Mesenchymal stem cell (in vitro differentiated cells and primary cell): ENCODE measurements around the gene TLR8.

Experiments used
- DNase-seq: peaks from one replicate; pipeline ENCODE4 v3.0.0-alpha.2; 2013
- H2AFZ ChIP-seq: one replicate; pipeline ENCODE4 v1.6.1; 2013; ENCODE audit warnings: low read depth, mild to moderate bottlenecking, control low read depth, inconsistent platforms, low read length, moderate library complexity
- H2AK5ac ChIP-seq: 2 replicates; pipeline ENCODE4 v1.6.1; 2013; ENCODE audit warnings: low read length, moderate library complexity, mild to moderate bottlenecking, inconsistent platforms; ENCODE audit not compliant: severe bottlenecking
- H2BK120ac ChIP-seq: one replicate; pipeline ENCODE4 v1.6.1; 2013; ENCODE audit warnings: low read depth, mild to moderate bottlenecking, inconsistent platforms, low read length, moderate library complexity
- H2BK12ac ChIP-seq, 2 experiments: one replicate each; pipeline ENCODE4 v1.6.1; 2013; ENCODE audit warnings: inconsistent platforms in 2 of 2, low read length in 2 of 2, mild to moderate bottlenecking in 2 of 2, moderate library complexity in 2 of 2, control low read depth in 1 of 2
- H2BK15ac ChIP-seq: one replicate; pipeline ENCODE4 v1.6.1; 2013; ENCODE audit warnings: mild to moderate bottlenecking, low read depth, inconsistent platforms; ENCODE audit not compliant: poor library complexity, severe bottlenecking
- H2BK5ac ChIP-seq: 2 replicates; pipeline ENCODE4 v1.6.1; 2013; ENCODE audit warnings: low read depth, mild to moderate bottlenecking, low read length, control low read depth, inconsistent platforms; ENCODE audit not compliant: poor library complexity, severe bottlenecking
- H3K14ac ChIP-seq, 2 experiments: one replicate each; pipeline ENCODE4 v1.6.1; 2013; ENCODE audit warnings: inconsistent platforms in 2 of 2, low read length in 2 of 2, control low read depth in 1 of 2, mild to moderate bottlenecking in 1 of 2, moderate library complexity in 1 of 2
- H3K18ac ChIP-seq, 2 experiments: one replicate each; pipeline ENCODE4 v1.6.1; 2013; ENCODE audit warnings: inconsistent platforms in 2 of 2, low read length in 2 of 2, control low read depth in 1 of 2, low read depth in 1 of 2, mild to moderate bottlenecking in 1 of 2
- H3K23ac ChIP-seq, 2 experiments: one replicate each; pipeline ENCODE4 v1.6.1; 2013; ENCODE audit warnings: inconsistent platforms in 2 of 2, low read length in 2 of 2, mild to moderate bottlenecking in 2 of 2, moderate library complexity in 2 of 2, control low read depth in 1 of 2
- H3K27ac ChIP-seq: 2 replicates; pipeline ENCODE4 v1.5.1; 2013; ENCODE audit warnings: mild to moderate bottlenecking, moderate library complexity, low read length, control low read depth, inconsistent platforms; ENCODE audit not compliant: poor library complexity, severe bottlenecking
- H3K27me3 ChIP-seq, 2 experiments: 2 replicates each; pipeline versions ENCODE4 v1.6.1 to v1.7.0; 2013; ENCODE audit warnings: low read length in 2 of 2, mild to moderate bottlenecking in 2 of 2, moderate library complexity in 2 of 2, control low read depth in 1 of 2, inconsistent platforms in 1 of 2; ENCODE audit not compliant: control insufficient read depth in 1 of 2, insufficient read depth in 1 of 2
- H3K36me3 ChIP-seq, 2 experiments: 2 replicates each; pipeline versions ENCODE4 v1.6.1 to v1.7.0; 2013; ENCODE audit warnings: low read length in 2 of 2, control low read depth in 1 of 2, inconsistent platforms in 1 of 2, low read depth in 1 of 2, mild to moderate bottlenecking in 1 of 2; ENCODE audit not compliant: insufficient read depth in 2 of 2, control insufficient read depth in 1 of 2
- H3K4ac ChIP-seq, 2 experiments: one replicate each; pipeline ENCODE4 v1.6.1; 2013; ENCODE audit warnings: inconsistent platforms in 2 of 2, low read length in 2 of 2, mild to moderate bottlenecking in 2 of 2, moderate library complexity in 2 of 2, control low read depth in 1 of 2, low read depth in 1 of 2
- H3K4me1 ChIP-seq: 2 replicates; pipeline ENCODE4 v1.6.1; 2013; ENCODE audit warnings: low read depth, low read length, control low read depth; ENCODE audit not compliant: control insufficient read depth, insufficient read depth
- H3K4me2 ChIP-seq: 2 replicates; pipeline ENCODE4 v1.6.1; 2013; ENCODE audit warnings: low read length, mild to moderate bottlenecking, inconsistent platforms; ENCODE audit not compliant: poor library complexity, severe bottlenecking
- H3K4me3 ChIP-seq, 2 experiments: 2 replicates each; pipeline versions ENCODE4 v1.5.1 to v1.7.0; 2013; ENCODE audit warnings: low read length in 2 of 2, mild to moderate bottlenecking in 2 of 2, control low read depth in 1 of 2, low read depth in 1 of 2; ENCODE audit not compliant: insufficient read depth in 1 of 2
- H3K79me1 ChIP-seq: replicated peaks from 2 replicates; pipeline ENCODE4 v1.6.1; 2013; ENCODE audit warnings: mild to moderate bottlenecking, control low read depth, low read length, inconsistent platforms; ENCODE audit not compliant: poor library complexity, severe bottlenecking
- H3K9ac ChIP-seq: 2 replicates; pipeline ENCODE4 v1.7.0; 2013; ENCODE audit warnings: mild to moderate bottlenecking, low read length, moderate library complexity
- H3K9me3 ChIP-seq: 2 replicates; pipeline ENCODE4 v1.7.0; 2013; ENCODE audit warnings: mild to moderate bottlenecking, low read length; ENCODE audit not compliant: control insufficient read depth
- H4K8ac ChIP-seq: one replicate; pipeline ENCODE4 v1.6.1; 2013; ENCODE audit warnings: inconsistent platforms, mild to moderate bottlenecking, low read length, moderate library complexity
- H4K91ac ChIP-seq: one replicate; pipeline ENCODE4 v1.6.1; 2013; ENCODE audit warnings: mild to moderate bottlenecking, low read length, inconsistent platforms
- WGBS: methylation state at CpG from one replicate; pipeline ENCODE4 v1.1.7; 2013; ENCODE audit warnings: mixed read lengths; 5-methylcytosine and 5-hydroxymethylcytosine counted together

TLR8 gene

GRCh38 chrX:12949205-12949926 lies 42.9 kb downstream of the TLR8 start:
- Histone ChIP-seq H3K27ac (no peak overlapping the region), H3K4me1 (peaks cover 2% of the 10 kb centered on the region), H3K4me3 (peak overlapping the region in 1 of 2 experiments; percentile 5), H3K4me2 (no peak overlapping the region), H3K18ac (peak overlapping the region; percentile 54 to 70), H2BK15ac (no peak overlapping the region), H2BK5ac (no peak overlapping the region), H2AFZ (no peak overlapping the region), H3K14ac (peak overlapping the region in 1 of 2 experiments; percentile 32), H3K23ac (no peak overlapping the region), H4K8ac (peak overlapping the region; percentile 24), H3K79me1 (no peaks in the 10 kb centered on the region), H3K9ac (peak overlapping the region; percentile 67), H2BK12ac (peak overlapping the region in 1 of 2 experiments; percentile 90), H3K27me3 (peaks cover 0 to 11% of the 10 kb centered on the region in 2 experiments), H3K4ac (peak overlapping the region in 1 of 2 experiments; percentile 67), H4K91ac (peak overlapping the region; percentile 53), H2AK5ac (peak overlapping the region; percentile 42), H2BK120ac (peak overlapping the region; percentile 57), H3K9me3 (no peaks in the 10 kb centered on the region), H3K36me3 (no peaks in the 10 kb centered on the region)
- 42% methylated on average over 3 of the region's 5 CpGs for whole genome bisulfite sequencing
- peak; percentile 42 for DNase-seq

- Histone ChIP-seq H3K9me3 (no peaks in the 10 kb centered on the region), H2AFZ (no peak overlapping the region), H4K91ac (peak overlapping the region; percentile 53), H2BK15ac (no peak overlapping the region), H2BK5ac (no peak overlapping the region), H3K79me1 (no peaks in the 10 kb centered on the region), H3K27ac (no peak overlapping the region), H3K4me1 (peaks cover 2% of the 10 kb centered on the region), H4K8ac (peak overlapping the region; percentile 29), H3K36me3 (no peaks in the 10 kb centered on the region), H3K14ac (peak overlapping the region in 1 of 2 experiments; percentile 32), H3K9ac (peak overlapping the region; percentile 67), H2BK120ac (peak overlapping the region; percentile 57), H3K4ac (peak overlapping the region; percentile 10 to 67), H2AK5ac (no peak overlapping the region), H2BK12ac (peak overlapping the region in 1 of 2 experiments; percentile 63), H3K4me3 (peak overlapping the region in 1 of 2 experiments; percentile 5), H3K18ac (peak overlapping the region in 1 of 2 experiments; percentile 52), H3K27me3 (peaks cover 0 to 11% of the 10 kb centered on the region in 2 experiments), H3K4me2 (no peak overlapping the region), H3K23ac (no peak overlapping the region)
- WGBS: 50% methylated on average over 2 of the region's 11 CpGs
- peak; percentile 94 for DNase-seq
Observed at GRCh38 chrX:12949927-12950656, 43.7 kb downstream of the TLR8 start.

DNA sequence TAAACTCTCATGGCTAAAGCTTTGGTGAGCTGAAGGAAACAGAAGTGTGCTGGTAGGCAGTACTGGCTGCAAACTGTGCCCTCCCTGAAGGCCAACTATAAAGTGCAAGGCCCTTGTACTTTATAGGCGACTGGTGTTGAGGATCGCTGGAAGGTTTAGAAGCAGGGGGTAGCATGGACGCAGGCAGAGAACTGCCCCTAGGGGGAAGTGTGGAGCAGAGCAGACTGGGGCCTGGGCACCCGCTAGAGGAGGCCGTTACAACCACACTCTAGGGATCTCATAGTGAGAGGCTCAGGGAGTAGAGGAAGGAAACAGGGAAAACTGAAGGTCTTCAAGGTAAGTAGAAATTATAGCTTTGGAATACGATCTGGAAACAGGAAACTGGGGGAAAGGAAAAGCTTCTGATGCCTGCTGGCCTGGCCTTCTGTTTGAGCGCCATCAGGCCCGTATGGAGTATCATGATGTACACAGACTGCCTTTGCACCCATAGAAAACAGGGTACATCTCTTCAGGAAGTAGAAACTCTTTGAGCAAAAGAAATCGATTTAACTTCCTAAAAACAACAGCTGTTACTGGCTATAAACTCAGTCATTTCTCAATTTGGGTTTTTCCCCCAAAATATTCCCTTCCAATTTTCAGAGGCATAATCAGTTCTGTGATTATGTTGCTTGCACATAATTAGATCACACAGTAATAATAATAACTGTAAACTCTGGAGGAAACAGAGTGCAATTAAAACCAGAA lies 44.6 kb downstream of the TLR8 start:
- peak overlapping the region; percentile 60 for H4K8ac ChIP-seq
- peak overlapping the region; percentile 42 for H2AK5ac ChIP-seq
- peak overlapping the region; percentile 49 for H2BK120ac ChIP-seq
- no peak overlapping the region for H3K23ac ChIP-seq
- peaks cover 0 to 6% of the 10 kb centered on the region in 2 experiments for H3K27me3 ChIP-seq
- peak overlapping the region; percentile 72 for H4K91ac ChIP-seq
- H3K79me1 ChIP-seq: no peaks in the 10 kb centered on the region
- H2AFZ ChIP-seq: no peak overlapping the region
- H3K9me3 ChIP-seq: no peaks in the 10 kb centered on the region
- H3K27ac ChIP-seq: no peak overlapping the region
- no peaks in the 10 kb centered on the region for H3K36me3 ChIP-seq
- no peak overlapping the region for H3K4me2 ChIP-seq
- no peak overlapping the region for H3K4me3 ChIP-seq
- peak overlapping the region in 1 of 2 experiments; percentile 84 for H2BK12ac ChIP-seq
- H3K14ac ChIP-seq: no peak overlapping the region
- H3K18ac ChIP-seq: peak overlapping the region in 1 of 2 experiments; percentile 64
- no peak overlapping the region for H3K4ac ChIP-seq
- no peak overlapping the region for H2BK15ac ChIP-seq
- WGBS: 66% methylated on average over 9 of the region's 9 CpGs
- peak overlapping the region; percentile 16 for H3K9ac ChIP-seq
- no peak for DNase-seq
- H2BK5ac ChIP-seq: no peak overlapping the region
- H3K4me1 ChIP-seq: peaks cover 5% of the 10 kb centered on the region
